Middle frontal gyrus (tissue), 1 donor: ENCODE data around the gene RIGI.
A peak's percentile ranks its signal among the peaks of the same experiment; 100 is the strongest.
"Not testable (repeated sequence)": the region's sequence is repeated elsewhere in the genome, so short reads cannot be mapped to it uniquely, and the experiment has no call there.

Experiments
- DNase-seq: peaks from one replicate; pipeline ENCODE4 v3.0.0-alpha.2; 2015; ENCODE audit warnings: low spot score; ENCODE audit errors: extremely low spot score

The RIGI gene

DNA sequence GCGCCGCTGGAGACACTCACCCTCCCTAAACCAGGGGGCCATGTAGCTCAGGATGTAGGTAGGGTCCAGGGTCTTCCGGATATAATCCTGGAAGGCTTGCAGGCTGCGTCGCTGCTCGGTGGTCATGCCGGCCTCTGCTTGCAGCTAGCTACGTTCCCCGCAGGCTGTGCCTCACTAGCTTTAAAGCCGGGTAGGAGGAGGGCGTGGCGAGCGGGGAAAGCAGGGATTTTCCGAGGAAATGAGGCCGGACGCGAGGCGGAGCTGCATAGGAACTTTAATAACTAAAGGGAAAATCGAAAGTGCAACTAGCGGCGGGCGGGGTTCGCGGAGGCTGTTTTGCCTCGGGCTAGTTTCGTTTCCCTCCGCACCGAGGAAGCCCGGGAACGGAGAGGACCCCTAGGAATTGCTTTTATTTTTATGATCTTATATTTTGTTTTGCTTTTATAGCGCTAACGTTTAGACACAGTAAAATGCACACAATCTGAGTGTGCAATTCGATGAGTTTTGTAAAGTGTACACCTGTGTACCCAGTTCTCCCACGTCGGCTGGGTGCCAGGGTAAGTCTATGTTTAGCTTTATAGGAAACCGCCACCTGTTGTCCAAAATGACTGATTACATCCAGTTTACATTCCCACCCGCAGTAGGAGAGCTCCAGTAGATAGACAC lies at the start of gene RIGI:
RIGI (minus strand) TSS at position 156 of the 666 bp plus-strand sequence; CDS start at position 126, 30 bp downstream.
- peak; percentile 83 for DNase-seq

DNA sequence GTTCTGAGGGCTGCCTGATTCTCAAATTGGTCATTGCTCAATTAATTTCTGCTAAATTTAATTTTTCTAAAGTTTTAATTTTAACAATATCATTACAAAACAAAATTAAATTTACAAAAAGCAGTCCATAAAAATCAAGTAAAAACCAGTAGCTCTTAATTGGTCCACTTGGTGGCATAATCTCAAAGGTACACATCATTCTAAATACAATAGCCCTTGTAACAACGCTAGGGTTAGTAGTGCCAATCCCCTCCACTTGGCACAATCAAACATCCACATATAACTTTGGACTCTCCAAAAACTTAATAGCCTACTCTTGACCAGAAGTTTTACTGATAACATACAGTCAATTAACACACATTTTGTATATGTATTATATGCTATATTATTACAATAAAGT lies 48.9 kb upstream of the RIGI start:
- no peak for DNase-seq

DNA sequence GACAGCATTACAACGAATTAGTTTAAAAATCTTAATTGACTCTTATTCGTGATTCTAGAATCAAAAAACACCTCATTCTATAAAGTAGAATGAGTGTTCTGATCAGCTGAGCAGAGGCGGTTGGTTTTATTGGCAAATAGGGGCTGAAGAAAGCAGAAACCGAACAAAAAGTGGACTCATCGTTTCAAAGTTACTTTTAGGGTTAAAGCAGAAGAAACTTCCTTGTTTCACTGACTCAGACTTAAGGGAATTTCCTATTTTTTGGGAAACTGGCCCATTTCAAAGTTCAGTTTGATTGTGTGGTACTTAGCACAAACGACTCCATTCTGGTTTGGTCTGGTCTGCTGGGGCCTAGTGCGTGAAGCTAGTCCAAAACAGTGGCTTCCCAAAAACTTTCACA lies 47.8 kb upstream of the RIGI start:
- no peak for DNase-seq

DNA sequence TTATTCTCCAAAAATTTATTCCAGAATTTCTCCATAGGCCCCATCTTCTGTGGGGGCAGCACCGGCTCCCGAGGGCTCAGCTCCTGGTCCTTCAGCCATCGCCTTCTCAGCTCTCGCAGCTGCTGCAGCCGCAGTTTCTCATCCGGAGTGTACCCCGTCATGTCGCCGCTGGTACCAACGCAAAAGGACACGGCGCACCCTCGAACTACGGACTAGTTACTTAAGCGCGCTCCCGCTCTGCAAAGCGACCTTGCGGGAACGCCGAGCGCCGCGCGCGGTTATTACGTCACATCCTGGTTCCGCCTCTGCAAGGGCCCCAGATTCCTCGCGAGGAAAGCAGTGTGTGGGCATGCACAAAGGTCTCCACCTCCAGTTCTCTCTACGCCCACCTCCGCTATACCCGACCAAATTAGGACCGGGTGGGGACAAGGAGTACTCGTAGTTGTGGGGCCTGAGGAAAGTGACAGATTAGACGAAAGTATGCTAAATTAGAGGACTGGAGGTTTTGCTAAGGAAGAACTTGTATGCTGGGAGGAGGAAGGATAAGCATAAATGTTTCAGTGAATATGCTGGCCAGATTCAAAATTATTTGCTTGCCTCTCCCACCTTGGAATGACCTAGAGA lies 47.0 kb upstream of the RIGI start, which contains the start of gene NDUFB6:
NDUFB6 (minus strand) TSS at position 260 of the 624 bp plus-strand sequence; CDS start at position 161, 99 bp downstream.
- peak; percentile 87 for DNase-seq

DNA sequence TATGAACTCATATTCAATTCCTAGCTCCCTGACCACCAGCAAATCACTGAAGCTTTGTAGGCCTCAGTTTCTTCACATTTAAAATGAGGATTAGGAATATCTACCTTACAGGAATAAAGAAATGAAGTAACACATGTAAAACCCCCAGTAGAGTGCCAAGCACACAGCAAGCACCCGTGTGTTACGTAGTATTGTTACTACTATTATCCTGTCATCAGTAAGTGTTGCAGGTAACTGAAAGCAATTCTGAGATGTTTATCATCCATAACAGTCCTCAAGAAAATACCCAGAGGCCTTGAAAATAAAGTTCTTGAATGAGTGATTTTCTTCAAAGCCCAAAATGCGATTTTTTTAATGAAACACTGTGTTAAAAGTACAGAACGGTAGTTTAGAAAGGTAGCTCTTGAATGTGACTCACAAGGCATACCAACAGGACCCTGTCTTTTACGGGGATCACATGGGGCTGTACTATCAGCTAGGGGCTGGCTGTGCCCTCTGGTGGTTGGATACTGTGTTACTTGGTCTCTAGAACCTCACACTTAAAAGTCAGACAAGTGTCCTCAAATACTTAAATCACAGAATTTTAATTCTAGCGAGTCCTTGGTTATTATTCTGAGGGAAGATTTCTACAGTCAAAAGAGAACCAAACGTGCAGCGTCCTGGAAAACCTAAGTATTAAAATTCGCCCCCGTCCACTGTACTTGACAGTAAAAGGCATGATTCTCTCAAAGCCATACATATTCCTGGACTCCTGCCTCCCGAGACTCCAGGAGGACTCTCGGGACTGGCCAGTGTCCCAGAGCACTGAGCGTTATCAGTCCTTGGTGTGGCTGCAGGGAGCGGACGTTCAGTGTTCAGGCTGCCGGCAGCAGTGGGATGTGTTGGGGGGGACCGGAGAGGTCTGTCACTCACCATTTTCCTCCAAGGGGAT lies 46.2 kb upstream of the RIGI start:
- DNase-seq: peak; percentile 56

DNA sequence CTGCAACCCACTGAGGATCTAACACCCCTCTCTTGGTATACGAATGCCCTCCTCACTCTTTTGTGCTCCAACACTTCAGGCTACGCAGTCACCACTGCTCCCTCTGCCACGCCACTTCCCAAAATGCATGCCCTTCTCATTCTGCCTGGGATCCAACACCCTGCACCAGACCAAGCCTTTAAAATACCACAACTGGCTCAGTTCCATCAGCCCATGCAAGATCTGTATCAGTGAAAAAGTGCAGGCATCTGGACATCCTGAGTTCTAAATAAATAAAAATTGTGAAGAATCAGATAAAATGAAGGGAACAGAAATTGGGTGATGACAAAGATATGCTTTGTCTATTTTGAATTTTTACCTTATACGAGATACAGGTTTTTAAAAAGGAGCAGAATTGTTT lies 44.3 kb upstream of the RIGI start:
- DNase-seq: no peak

DNA sequence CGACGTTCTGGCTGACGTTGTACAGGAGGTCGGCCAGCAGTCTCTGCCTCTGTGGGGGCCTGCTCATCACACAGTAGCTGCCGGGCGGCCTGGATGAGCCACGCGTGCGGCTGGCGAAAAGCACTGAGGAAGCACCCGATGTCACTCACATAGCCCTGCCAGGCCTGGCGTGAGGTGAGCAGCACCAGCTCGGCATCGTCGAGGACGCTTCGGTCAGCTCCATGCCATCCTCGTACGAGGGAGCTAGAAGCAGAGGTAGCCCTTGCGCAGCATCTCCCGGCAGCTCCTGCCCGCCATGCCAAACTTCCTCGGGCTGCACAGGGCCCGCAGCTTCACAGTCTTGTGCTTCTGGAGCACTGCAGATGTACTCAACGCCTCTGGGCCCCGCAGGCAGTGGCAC lies 40.8 kb upstream of the RIGI start:
- DNase-seq: no peak

DNA sequence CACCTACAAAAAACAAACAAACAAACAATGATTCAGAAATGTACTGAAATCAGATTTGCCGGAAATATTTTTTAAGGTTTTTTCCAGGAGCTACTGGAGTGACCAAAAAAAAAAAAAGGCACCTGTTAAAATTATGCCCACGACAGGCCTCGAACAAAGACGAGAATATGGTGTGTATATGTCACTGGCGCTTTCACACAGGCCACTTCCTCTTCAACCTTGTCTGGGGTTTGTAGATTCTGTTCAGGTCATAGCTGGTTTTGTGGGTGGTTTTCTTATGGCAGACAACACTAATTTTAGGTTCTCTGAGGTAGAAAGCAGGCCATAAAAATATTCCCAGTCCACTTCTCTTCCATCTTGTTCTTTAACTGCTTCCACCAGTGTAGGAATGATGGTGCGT lies 40.0 kb upstream of the RIGI start:
- DNase-seq: no peak

DNA sequence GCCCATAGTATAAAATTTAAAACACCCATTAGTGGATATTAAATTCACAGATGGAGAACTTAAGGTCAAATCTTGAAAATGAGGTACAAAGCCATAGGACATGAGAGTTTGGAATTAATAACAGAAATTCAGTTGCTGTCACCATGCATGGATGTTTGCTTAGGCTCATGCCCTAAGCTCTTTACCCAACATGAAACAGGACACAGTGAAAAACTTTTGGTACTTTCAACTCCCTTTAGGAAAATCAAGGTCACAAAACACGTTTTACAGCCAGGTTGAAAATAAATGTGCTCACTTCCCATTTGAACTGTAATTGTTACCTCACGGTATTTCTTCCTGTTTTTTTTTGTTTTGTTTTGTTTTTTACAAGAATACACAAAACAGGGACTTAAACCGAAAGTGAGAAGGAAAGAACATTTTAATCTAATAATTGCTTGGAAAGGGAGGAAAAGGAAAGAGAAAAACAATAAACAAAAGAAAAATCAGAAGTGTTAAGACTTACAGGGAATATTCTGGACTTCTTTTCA lies 32.5 kb upstream of the RIGI start:
- no peak for DNase-seq

DNA sequence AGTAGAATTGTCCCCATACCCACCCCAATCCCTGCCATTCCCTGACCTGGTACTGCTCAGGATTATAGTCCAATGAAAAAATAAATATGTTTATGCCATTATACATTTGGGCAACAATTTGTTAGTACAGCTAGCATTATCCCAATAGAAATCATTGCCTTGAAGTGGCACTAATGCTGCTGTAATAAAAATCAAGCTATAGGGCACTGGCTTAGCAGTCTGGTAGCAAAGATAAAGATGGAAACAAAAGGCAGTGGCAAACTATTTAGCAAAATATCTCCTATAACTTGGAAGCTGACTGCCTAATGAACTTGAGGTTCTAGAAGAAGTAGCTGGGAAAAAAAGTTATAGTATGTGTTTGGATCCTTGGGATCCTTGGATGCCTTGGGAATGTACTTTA lies 28.6 kb upstream of the RIGI start:
- no peak for DNase-seq

DNA sequence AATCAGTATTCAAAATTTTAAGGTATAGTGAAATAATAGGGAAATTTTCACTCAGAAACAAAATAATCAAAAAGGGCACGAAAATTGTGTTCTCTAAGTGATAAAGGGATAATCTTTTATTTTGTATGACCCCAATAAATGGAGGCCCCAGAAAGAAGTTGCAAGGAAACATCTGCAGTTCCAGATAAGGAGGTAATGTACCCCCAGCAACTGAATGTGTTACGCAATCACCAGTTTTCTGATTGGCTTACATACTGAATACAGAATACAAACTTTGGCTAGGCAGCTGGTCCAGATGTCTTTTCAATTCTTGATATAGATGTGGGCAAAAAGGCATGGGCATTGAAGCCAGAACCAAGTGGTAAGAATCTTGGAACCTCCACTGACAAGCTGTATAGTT lies 28.1 kb upstream of the RIGI start:
- DNase-seq: no peak

DNA sequence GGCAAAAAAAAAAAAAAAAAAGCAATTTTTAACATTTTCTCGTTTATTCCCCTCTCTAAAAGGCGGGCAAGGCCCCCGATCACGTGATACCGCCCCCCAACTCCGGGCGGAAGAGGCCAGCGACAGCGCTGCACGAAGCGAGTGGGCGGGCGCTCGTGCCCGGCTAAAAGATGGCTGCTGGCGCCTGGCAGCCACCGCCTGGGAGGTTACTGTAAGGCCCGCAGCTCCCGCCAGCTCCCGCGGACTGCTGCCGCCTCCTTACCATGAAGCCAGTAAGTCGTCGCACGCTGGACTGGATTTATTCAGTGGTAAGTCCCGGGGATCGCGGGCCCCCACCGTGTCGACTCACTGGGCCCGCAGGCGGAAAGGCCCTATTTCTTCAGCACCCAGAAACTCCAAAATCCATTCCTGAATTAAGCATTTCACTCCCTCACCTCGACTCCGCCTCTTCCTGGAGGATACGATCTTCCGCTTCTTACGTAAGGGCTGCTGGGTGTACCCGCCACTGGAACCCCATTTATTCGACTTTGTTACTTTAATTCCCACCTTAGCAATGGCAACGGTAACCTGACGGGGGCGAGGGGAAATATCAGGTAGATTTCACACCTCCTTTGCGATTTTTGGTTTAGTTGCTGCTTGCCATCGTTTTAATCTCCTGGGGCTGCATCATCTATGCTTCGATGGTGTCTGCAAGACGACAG lies 26.3 kb upstream of the RIGI start, which contains the start of the genes SMIM27 and TOPORS:
SMIM27 (plus strand) TSS at position 156 of the 701 bp plus-strand sequence; CDS start at position 264, 108 bp downstream.
TOPORS (minus strand) TSS at position 415 of the 701 bp plus-strand sequence; CDS start at position 265, 150 bp downstream.
- peak; percentile 86 for DNase-seq

DNA sequence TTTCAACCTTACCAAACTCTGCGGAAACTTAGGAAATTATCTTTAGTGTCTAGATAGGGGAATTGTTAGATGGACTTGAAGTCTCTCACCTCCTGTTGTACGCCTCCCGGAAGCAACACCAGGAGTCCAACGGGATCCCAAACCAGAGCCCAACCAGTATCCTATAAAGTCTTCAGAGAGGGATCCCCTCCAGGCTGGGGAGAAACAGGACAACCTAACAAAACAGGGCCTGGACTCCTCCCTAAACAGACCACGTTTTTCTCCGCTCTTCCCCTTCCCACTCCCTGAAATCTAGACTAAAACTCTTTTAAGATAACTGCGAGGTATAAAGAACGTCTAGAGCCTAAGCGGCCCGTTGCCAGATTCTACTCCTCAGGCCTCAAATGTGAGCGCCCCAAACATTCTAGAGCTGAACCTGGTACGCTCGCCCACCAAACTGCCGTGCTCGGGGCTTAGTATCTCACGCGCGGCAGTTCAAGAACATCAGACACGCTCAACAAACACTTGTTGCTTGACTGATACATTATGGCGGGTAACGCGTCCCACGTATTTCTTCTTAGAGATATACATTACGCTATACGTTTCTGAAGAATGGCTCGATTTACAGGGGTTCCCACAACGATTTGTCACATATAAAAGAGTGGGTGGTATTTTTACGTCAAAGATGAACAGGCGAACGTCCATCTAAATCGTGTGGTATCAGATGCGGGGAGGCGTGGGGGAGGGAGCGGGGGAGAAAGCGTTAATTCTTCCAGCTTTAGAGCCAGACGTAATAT lies 25.5 kb upstream of the RIGI start:
- peak; percentile 23 for DNase-seq

DNA sequence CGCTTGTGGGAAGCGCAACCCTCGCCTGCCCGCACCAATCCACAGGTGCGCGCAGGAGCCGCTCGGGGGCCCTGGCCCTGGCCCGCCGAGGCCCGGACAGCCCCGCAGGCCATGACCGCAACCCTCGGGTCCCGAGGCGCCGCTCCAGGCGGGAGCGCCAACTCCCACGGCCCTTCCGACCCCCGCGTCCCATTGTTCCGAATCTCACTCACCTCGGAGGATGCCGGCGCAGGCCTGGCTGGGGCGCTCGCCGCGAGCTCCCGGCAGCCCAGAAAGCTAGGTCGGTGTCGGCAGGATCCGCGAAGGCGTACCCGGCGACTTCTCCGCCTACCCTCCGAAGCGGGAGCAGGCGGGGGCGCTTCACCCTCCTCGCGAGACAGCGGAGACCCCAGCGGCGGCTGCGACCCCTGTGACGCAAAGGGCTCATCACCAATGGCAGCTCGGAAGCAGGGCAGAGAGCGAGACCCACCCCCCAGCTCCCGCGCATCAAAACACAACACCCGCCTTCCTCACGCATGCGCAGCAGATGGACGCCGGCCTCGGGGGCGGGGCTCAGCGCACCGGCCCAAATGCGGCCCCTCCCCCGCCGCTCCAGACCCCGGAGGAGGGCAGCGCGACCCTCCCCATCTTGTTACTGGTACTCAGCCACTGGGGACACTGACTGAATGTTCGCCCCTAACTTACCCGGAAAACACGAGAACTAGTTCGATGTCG lies 24.7 kb upstream of the RIGI start:
- peak; percentile 84 for DNase-seq

DNA sequence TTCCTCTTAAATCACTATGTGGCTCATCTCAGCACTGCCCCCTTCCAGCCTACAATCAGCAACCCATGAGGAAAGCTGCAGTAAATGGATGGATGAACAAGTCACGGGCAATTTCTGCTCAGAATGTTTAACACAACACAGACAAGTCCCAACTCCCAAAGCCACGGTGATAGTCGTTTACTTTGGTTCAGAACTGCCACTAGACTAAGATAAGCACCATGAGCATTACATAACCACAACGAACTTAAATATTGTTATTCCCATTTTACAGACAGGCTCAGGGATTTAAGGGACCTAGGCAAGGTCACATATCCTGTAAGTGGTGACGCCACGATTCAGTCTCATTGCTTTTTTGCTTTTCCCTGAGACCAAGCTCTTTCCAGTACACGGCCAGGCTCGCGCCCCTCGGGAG lies 24.2 kb upstream of the RIGI start:
- no peak for DNase-seq

DNA sequence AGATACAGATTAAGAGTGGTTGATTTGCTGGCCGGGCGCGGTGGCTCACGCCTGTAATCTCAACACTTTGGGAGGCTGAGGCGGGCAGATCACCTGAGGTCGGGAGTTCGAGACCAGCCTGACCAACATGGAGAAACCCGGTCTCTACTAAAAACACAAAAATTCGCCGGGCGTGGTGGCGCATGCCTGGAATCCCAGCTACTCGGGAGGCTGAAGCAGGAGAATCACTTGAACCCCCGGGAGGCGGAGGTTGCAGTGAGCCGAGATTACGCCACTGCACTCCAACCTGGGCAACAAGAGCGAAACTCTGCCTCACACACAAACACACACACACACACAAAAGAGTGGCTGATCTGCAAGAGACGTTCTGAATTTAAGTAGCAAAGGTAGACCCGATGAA lies 22.2 kb upstream of the RIGI start:
- not testable (repeated sequence) for DNase-seq

DNA sequence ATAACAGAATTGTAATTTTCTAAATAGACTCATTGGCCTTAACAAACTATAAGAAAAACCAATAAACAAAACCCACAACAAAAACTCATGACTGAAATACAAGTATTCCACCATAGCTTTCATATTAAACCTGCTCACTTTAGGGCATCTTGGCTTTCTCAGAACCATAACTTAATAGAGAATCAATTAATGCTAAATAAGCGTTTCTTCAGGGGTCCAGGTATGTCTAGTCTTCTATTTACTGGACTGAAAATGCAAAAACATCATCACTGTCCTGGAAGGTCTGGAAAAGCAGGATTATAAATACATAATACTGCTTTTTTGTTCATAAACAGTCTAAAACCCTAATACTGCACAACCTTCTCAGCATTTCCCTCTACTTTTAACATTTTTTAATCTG lies 19.9 kb upstream of the RIGI start:
- no peak for DNase-seq

DNA sequence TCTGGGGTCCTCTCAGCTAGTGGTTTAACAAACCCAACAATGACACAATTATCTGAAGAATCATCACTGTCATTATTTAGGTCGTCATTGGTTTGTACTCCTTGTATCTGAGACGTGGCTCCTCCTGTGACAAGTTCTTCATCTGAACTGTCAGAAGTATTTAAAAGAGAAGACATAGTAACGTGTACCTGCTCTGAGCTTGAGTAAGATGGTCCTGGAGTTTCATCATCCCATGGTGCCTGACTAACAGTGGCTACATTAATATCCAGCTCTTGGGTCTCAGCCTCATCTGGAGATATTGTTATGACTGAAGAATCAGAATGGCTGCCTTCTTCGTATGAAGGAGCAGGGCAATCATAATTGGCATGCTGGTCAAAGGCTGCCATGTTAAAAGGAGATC lies 17.1 kb upstream of the RIGI start:
- DNase-seq: no peak

DNA sequence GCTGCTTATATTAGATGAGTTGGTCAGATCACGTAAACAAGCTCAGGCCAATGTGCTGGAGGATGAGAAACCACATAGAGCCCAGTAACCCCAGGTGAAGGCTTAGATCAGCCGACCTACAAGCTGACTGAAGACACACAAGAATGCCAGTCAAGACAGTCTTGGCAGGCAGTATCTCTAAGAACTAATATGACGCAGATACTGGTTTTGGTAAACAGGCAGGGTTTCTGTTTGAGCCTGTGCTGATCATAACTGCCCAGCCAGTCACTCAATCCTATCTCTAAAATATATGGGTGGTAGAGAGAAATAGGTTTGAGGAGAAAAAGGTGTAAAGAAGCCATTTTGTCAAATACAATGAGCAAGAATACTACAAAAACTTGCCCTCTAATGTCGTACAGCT lies 7.8 kb upstream of the RIGI start:
- no peak for DNase-seq
